Measurements from ENCODE around the gene NPIPB2. TPM values are rescaled to one million over a fixed set of nuclear protein-coding genes. Genes with fewer than 3 reads are reported as not detected.

The NPIPB2 gene
- total and polyA plus RNA-seq, 2 of the 13 experiments (the other 11 are each of a cell fraction or from before 2014, with no cell fraction given): 1.8 to 4.1 TPM

GRCh38 chr16:11916524-11917285 is 25.1 kb downstream of the NPIPB2 start (continued):
- no peak for TF ChIP-seq ZNF792 (CRISPR knock-in tag; IDR thresholded peaks at IDR 0.05)
- TF ChIP-seq EZH2 (conservative IDR thresholded peaks at IDR 0.05; ENCODE audit: low read depth, low read length): no peak
- no peak for TF ChIP-seq MAZ (IDR thresholded peaks at IDR 0.05; ENCODE audit: borderline replicate concordance, low read depth, low read length)
- no peak for TF ChIP-seq MAZ (CRISPR knock-in tag; IDR thresholded peaks at IDR 0.05; ENCODE audit: low read depth)
- no peak; the same call in 1 of the 2 replicates for TF ChIP-seq ZNF766 (CRISPR knock-in tag; IDR thresholded peaks at IDR 0.05; ENCODE audit: borderline replicate concordance)
- TF ChIP-seq CERS6 (CRISPR knock-in tag; IDR thresholded peaks at IDR 0.05): no peak
- TF ChIP-seq KAT7 (CRISPR knock-in tag; IDR thresholded peaks at IDR 0.05; ENCODE audit: borderline replicate concordance): 0 out of 2 replicates have a peak, but pooled peaks have one; percentile 11
- TF ChIP-seq BCL3 (CRISPR knock-in tag; IDR thresholded peaks at IDR 0.05): no peak
- TF ChIP-seq SNAPC2 (CRISPR knock-in tag; IDR thresholded peaks at IDR 0.05): no peak
- TF ChIP-seq TRIM24 (CRISPR knock-in tag; IDR thresholded peaks at IDR 0.05): no peak
- no peak for TF ChIP-seq GMEB1 (CRISPR knock-in tag; IDR thresholded peaks at IDR 0.05; ENCODE audit: borderline replicate concordance)
- TF ChIP-seq JDP2 (CRISPR knock-in tag; IDR thresholded peaks at IDR 0.05; ENCODE audit: borderline replicate concordance): no peak
- TF ChIP-seq JUND (CRISPR knock-in tag; IDR thresholded peaks at IDR 0.05): peak; percentile 69
- peak; percentile 77 for TF ChIP-seq NFAT5 (CRISPR knock-in tag; IDR thresholded peaks at IDR 0.05)
